ENCODE data around the gene OGDH. TPM values are rescaled to one million over a fixed set of nuclear protein-coding genes. Genes with fewer than 3 reads are reported as not detected.

Gene OGDH
- total RNA-seq, 1 experiment from 2014 or later = 47.9 TPM

- no peak for DNase-seq (ENCODE audit: low read depth)
Measured at GRCh38 chr7:44738051-44738723, 131.8 kb downstream of the OGDH start.

- no peak for DNase-seq (ENCODE audit: low read depth)
Measured at GRCh38 chr7:44738876-44739665, 132.6 kb downstream of the OGDH start.

- DNase-seq (ENCODE audit: low read depth) = peak; percentile 18
Measured at GRCh38 chr7:44740055-44740454, 133.6 kb downstream of the OGDH start.

- DNase-seq (ENCODE audit: low read depth) = no peak
Measured at GRCh38 chr7:44743750-44744149, 137.3 kb downstream of the OGDH start.

- peak; percentile 88 for DNase-seq (ENCODE audit: low read depth)
Measured at GRCh38 chr7:44748045-44748947, 141.9 kb downstream of the OGDH start, which contains the start of gene ZMIZ2. TSS of gene ZMIZ2 (plus strand) at chr7:44748847. CDS start at chr7:44756250, 7,403 bp downstream.

GRCh38 chr7:44748948-44749731 is 142.7 kb downstream of the OGDH start:
- no peak for DNase-seq (ENCODE audit: low read depth)

- no peak for DNase-seq (ENCODE audit: low read depth)
Measured at GRCh38 chr7:44749992-44750391, 143.6 kb downstream of the OGDH start.

- no peak for DNase-seq (ENCODE audit: low read depth)
Measured at GRCh38 chr7:44750424-44750823, 144.0 kb downstream of the OGDH start.

- DNase-seq (ENCODE audit: low read depth) = peak; percentile 20
Measured at GRCh38 chr7:44750921-44751571, 144.6 kb downstream of the OGDH start.

GRCh38 chr7:44752822-44753221 is 146.4 kb downstream of the OGDH start:
- DNase-seq (ENCODE audit: low read depth) = no peak

GRCh38 chr7:44754802-44755697 is 148.6 kb downstream of the OGDH start:
- no peak for DNase-seq (ENCODE audit: low read depth)

GRCh38 chr7:44755698-44756627 is 149.5 kb downstream of the OGDH start:
- DNase-seq (ENCODE audit: low read depth) = no peak

- no peak for DNase-seq (ENCODE audit: low read depth)
Measured at GRCh38 chr7:44756904-44757303, 150.5 kb downstream of the OGDH start.

GRCh38 chr7:44757311-44757710 is 150.9 kb downstream of the OGDH start:
- no peak for DNase-seq (ENCODE audit: low read depth)

GRCh38 chr7:44757739-44758138 is 151.3 kb downstream of the OGDH start:
- no peak for DNase-seq (ENCODE audit: low read depth)

Measured in RPMI7951 (cell line).